Measurements from ENCODE around the gene IL19. TPM values are rescaled to one million over a fixed set of nuclear protein-coding genes. Genes with fewer than 3 reads are reported as not detected.

Gene IL19
- total RNA-seq, 1 donor from 2014 or later: not detected

Small RNAs within 50 kb of the gene (small RNA-seq; reads per million reads assigned to genes)
- gene RF00019 (ENCODE audit: low replicate concordance): not detected

Other genes with a start within 250 kb of the IL19 start
- 36.6 TPM for gene EIF2D, start 158.3 kb upstream of the IL19 start, total RNA-seq
- 8.2 TPM for gene DYRK3, start 135.2 kb upstream of the IL19 start, total RNA-seq
- 33.5 TPM for gene MAPKAPK2, start 85.9 kb upstream of the IL19 start, total RNA-seq
- 1.4 TPM for gene IL10, start 1.7 kb downstream of the IL19 start, total RNA-seq
- gene IL20, start 94.8 kb downstream of the IL19 start, total RNA-seq: 0.59 TPM
- gene IL24, start 126.7 kb downstream of the IL19 start, total RNA-seq: not detected
- gene FCMR, start 151.2 kb downstream of the IL19 start, total RNA-seq: 0.69 TPM
- not detected for gene PIGR, start 175.7 kb downstream of the IL19 start, total RNA-seq
- gene FCAMR, start 199.7 kb downstream of the IL19 start, total RNA-seq: not detected